ENCODE data around the gene SNAP91. TPM values are rescaled to one million over a fixed set of nuclear protein-coding genes. Genes with fewer than 3 reads are reported as not detected.
"Not testable (repeated sequence)": the region's sequence is repeated elsewhere in the genome, so short reads cannot be mapped to it uniquely, and the experiment has no call there.

SNAP91 gene
- total RNA-seq, 1 donor from 2014 or later: 1.3 TPM

DNA sequence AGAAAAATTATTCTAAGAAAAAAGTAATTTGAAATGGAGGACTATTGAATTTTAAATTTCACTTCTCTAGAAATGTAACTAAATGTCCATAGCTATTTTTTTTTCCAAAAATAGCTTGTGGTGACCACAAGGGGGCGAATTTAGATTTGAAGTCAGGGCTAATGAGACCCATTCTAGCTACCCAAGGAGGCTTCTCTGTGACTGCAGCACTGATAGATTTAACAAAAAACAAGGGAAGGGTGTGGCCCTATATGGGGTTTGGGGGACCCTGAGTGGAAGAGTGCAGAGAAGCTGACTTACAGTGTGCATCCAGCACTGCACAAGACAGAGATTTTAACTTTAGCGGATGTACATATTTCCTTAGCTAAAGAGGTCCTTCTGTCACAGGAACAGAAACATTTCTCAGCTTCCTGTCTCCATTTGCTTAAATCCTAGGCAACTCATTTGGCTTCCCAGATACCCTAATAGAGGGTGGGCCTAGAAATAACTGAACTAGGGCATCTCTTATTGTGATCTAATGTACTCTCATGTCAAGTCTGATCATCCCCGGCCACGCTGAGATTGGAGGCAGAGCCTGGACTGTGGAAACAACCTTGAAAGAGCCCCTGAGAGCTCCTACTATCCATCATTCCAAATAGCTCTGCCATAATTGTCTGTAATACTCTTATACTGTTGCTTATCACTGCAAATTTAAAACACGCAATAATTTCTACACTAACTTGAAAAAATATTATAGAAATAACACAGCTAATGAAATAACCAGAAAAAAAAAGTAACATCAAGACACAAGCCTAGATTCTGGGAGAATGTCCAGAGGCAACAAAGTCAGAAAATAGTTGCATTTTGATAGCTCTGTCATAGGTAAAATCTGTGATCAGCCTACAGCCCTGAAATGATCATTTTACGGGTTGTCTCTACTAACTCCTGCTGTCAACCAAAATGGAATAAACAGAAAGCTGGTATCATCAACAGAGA is 93.6 kb downstream of the SNAP91 start:
- DNase-seq: no peak

DNA sequence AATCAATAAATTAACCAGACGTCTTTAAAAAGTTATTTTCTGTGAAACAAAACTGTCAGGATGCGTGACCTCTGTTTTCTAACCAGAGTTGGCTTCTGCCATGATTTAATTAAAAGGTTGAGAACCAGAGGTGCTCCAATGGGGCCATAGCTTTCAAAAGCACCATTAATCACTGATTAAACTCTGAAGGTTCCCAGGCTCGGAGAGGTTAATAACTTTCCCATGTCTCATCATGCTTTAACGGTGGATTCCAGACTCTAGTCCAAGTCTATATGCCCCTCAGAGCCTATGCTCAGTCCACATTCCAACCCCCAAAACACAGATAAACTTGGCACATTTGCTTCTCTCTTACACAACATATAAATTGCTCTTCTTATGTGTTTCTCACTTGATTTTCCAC is 95.5 kb downstream of the SNAP91 start:
- DNase-seq: no peak

DNA sequence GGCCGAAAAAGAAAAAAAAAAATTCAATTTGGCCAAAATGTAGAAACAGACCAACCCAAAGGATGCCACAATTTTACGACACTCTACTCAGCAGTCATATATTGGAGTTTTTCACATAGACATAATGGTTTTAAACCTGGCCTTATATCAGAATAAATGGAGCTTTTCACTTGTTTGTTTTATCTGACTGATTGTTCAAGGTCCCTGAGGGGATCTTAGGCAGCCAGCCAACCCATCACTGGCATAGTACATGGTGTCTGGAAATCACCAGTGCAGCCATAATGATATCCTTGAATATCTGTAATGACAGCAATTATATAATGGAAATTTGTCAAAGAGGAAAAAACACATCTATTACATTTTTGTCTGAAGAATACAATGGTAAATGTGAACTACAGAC is 99.7 kb downstream of the SNAP91 start:
- no peak for DNase-seq

DNA sequence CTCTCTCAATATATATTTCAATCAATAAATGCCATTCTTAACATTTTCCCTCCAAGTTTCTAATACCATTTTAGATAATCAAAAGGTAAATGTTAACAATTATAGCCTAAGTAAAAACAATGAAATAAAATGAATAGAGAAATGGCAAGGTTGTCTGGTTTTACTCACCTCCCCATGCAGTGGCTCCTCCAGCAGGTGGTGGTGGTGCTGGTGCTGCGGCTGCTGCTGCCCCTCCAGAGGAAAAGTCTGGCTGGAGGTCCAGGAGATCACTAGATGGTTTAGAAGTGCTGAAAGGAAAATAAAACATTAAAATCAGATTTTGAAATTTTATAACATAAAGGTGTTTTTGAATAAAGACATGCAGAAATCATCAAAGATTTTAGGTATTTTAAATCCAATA is 103.4 kb downstream of the SNAP91 start:
- no peak for DNase-seq

DNA sequence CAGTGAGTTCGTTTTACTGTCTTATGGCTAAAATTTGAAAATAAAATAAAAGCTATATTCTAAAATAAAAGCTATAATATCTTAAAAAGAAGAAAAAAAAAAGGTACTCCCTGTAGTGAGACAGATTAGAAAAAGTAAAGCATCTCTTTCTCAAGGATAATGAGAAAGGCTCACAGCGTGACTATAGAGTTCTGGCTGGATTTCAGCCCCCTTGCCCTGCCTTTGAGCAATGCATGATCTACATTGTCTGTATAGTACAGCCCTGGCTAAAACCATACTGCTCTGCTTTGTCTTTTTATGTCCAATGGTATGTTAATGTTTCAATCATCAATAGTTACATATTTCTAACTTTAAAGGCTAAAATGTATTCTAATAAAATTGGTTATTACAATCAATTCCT is 105.3 kb downstream of the SNAP91 start:
- DNase-seq: no peak

DNA sequence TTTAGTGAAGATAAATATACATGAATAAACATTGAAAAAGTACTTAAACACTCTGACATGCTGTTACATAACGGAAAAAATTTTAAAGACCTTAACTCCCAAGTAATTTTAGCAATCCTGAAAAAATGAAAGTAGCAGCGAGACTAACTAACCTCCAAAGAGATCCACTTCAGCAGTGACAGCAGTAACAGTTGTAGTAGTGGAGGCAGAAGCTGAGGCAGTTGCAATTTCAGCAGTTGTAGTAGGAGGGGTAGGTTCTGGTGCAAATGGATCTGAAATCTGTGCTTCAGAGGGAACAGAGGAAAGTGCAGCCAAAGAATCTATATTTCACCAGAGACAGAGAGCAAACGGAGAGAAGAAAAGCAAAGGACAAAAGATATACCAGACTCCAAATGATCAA is 107.8 kb downstream of the SNAP91 start:
- DNase-seq: no peak

DNA sequence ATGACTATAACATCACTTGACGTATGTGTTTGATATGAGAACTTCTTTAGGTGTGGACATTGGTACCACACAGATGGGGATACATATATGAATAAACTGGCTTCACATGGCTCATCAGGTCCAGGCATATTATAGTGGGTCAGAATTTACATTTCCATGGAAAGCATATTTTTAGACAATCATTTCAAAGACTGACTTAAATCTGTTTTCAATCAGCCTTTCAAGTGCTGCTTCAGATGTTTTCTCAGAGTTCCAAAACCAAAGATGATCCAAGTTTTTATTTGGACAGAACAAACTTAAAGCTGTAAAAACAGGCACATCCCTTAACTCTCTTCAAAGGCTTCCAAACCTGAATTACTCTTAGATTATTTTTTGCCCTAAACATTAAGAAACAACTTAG is 108.4 kb downstream of the SNAP91 start:
- DNase-seq: peak; percentile 2

DNA sequence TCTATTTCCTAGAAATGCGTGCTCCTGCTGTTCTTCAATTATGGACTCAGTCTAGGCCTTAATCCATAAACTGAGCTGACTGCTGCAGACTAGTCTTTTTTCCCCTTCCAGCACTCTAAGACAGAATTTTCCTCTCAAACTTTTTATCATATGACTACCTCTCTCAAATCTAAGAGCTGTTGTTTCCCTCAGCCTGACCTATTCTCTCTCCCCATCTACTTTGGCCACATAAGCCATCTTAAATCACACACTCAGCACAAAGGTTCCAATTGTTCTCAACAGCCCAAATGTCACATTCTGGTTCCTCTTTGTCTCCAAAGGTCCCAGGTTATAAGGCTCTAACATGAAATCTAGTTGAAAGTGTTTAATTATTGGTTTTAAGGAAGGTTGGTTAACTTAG is 111.4 kb downstream of the SNAP91 start:
- DNase-seq: no peak

DNA sequence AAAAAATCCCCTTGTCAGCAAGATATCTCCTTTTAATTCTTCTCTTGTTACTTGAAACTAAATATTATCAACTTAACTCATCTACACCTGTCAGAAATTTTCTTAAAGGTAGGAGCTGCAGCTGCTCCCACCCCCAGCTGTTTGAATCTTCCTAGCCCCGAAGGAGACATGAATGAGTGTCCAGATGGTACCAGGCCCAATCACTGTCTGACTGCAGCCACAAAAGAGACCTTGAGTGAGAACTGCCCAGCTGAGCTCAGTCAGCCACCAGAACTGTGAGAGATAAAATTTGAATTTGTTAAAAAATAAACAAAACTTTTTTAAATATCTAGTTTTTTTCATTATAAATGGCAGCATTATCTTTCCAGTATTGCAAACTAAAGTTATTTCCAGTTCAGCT is 111.8 kb downstream of the SNAP91 start:
- DNase-seq: no peak

DNA sequence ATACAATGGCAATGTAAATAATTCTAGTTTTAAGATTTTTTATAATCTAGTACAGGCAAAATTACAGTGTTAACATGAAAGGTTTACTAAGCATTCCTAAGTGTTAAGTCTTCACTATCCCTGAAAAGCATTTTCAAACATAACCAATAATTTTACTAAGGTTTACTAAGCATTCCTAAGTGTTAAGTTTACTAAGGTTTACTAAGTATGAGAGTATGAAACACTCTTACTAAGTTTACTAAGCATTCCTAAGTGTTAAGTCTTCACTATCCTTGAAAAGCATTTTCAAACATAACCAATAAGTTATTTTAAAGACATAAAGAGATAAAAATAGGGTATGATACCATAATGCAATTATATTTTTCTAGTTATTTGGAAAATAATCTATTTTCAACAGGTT is 114.0 kb downstream of the SNAP91 start:
- DNase-seq: no peak

DNA sequence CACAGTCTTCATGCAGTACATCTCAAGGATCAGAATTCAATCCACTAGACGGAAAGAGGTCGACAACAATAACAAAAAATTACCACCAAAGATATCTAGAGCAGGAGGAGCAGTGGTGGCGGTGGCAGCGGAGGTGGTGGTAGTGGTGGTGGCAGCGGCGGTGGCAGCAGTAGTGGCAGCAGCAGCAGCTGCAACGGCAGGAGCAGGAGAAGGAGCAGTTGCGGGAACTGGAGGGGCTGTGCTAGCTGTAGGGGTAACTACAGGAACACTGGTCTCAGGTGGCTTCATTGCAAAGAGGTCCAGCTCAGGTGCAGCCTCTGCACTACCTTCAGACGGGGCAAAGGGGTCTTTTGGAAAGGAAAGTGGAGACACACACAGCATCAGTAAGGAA is 115.5 kb downstream of the SNAP91 start:
- no peak for DNase-seq

DNA sequence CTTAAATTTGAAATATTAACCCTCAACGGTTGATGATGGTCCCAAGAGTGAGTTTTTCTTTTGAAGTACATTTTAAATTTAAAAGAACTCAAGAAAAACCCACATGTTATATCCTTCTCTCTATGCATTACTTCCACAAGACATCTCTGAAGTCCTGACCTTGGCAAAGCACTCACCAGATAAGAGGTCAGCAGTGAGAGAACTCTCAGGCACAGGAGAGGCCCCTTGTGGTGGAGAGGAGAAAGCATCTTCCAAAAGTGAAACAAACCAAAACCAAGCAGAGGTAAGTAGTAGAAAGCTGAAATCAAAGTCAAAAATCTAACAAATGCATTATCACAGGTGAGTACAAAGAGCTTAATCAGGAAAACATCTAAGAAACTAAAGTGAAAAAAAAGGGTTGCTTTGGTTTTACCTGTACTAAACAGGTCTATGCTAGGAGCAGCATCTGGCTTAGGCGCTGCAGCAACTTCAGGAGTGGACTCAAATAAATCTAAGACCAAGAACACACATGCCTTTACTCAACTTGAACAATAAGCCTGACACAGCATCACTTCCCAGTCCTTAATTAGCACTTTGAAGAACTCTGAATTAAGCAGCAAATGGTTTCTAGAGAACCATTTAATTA is 116.0 kb downstream of the SNAP91 start:
- DNase-seq: no peak

DNA sequence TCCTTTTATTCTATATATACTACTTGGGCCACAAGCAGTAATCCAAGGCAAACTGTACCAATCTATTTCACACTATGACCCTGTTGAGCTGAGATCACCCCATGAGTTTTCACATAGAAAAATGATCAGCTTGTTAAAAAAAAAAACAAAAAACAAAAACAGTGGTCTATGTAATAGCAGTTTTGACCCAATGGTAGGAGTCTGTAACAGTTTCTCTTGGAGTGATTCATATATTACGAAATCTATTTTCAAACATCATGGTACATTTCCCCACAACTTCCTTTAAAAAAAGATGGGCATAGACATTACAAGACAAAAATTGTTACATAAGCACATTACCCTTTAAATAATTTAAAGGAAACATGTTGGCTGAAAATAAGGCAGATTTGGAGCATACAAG is 118.5 kb downstream of the SNAP91 start:
- DNase-seq: no peak

DNA sequence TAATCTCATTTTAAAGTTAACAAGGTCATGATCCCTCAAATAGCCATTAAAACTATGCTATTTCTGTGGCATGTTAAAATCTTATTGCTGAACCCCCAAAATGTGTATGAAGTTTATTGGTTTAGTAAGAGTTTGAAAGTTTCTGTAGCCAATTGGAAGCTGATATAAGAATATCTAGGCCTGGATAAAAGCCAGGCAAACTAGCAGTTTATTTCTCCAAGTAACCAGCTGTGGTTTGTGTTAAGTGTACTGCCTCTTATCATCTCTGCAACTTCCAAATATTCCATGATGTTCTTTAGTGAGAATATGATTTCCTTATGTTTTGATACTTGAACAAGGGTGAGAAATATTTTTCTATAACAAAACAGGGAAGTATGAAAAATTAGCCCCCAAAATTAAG is 119.8 kb downstream of the SNAP91 start:
- peak; percentile 0 for DNase-seq

DNA sequence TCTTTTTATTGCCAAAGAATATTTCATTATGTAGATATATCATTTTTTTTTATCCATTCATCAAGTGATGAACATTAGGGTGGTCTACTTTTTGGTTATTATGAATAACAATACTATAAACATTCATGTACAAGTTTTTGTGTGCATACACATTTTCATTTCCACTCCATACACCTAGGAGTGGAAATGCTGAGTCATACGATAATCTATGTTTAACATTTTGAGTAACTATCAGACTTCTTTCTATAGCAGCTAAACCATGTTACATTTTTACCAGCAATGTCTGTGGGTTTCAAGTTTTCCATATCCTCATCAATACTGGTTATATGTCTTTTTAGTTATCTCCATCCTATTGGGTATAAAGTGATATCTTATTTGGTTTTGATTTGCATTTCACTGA is 130.8 kb downstream of the SNAP91 start:
- DNase-seq: no peak

DNA sequence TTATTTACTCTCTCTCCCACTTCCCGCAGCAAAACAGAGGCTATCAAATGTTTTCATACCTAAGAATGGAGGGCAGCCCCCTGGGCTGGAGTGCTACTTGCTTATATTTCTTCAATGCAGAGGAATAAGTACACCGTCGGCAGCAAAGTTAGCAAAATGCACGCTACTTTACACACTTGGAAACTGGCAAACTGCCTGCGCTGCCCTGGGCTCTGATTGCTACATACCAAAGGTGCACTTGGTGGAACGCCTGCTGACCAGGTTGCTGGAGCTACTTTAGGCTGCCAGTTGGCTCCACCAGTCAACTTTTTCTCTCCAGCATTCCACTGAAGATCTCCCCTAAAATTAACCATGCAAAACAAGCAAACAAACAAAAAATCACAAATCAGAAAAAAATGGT is 134.1 kb downstream of the SNAP91 start:
- DNase-seq: no peak

DNA sequence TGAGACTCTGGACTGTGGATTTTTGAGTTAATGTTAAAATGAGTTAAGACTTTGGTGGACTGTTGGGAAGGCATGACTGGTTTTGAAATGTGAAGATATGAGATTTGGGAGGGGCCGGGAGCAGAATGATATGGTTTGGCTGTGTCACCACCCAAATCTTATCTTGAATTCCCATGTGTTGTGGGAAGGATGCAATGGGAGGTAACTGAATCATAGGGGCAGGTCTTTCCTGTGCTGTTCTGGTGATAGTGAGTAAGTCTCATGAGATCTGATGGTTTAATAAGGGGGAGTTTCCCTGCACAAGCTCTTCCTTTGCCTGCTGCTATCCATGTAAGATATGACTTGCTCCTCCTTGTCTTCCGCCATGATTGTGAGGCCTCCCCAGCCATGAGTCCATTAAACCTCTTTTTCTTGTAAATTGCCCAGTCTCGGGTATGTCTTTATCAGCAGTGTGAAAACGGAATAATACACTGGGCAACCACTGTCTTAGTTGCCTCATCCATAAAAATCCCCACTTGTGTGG is 137.2 kb downstream of the SNAP91 start:
- not testable (repeated sequence) for DNase-seq

DNA sequence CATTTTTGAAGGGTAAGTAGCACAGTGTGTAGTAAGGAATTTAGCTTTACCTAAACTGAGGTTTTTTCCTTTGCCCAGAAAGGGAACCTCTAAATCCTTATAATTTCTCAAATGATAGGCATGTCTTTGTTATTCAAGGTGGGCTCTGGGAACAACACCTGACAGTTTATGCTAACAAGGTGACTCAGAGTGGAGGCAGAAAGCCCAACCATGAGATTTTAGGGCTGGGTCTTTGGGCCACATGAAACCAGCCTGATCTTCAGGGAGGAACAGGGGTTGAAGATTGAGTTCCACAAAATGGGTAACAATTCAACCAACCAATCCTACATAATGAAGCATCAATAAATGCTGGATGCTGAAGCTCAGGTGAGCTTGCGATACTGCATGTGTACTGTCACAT is 149.9 kb downstream of the SNAP91 start:
- DNase-seq: no peak

DNA sequence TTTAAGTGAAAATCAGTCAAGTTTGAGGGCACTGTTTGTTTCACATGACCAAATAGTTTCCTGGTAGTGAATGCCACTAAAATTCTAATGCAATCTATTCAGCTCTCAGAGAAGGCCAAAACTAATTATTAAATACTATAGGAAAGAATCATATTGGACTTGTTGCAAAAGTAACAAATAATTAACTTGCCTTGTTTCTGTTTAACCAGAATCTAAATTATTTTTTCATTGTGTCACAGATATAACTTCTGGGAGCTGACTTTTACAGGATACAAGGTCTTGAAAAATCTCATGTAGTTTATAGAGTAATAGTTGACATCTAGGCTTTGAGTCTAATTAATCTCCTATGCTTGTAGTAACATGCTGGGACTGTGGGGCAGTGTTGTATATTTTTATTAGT is 152.0 kb downstream of the SNAP91 start:
- no peak for DNase-seq

DNA sequence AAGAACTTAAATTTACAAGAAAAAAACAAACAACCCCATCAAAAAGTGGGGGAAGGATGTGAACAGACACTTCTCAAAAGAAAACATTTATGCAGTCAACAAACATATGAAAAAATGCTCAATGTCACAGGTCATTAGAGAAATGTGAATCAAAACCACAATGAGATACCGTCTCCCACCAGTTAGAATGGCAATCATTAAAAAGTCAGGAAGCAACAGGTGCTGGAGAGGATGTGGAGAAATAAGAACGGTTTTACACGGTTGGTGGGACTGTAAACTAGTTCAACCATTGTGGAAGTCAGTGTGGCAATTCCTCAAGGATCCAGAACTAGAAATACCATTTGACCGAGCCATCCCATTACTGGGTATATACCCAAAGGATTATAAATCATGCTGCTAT is 157.2 kb downstream of the SNAP91 start:
- not testable (repeated sequence) for DNase-seq

DNA sequence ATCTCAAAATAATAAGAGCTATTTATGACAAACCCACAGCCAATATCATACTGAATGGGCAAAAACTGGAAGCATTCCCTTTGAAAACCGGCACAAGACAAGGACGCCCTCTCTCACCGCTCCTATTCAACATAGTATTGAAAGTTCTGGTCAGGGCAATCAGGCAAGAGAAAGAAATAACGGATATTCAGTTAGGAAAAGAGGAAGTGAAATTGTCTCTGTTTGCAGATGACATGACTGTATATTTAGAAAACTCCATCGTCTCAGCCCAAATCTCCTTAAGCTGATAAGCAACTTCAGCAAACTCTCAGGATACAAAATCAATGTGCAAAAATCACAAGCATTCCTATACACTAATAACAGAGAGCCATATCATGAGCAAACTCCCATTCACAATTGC is 158.4 kb downstream of the SNAP91 start:
- not testable (repeated sequence) for DNase-seq

DNA sequence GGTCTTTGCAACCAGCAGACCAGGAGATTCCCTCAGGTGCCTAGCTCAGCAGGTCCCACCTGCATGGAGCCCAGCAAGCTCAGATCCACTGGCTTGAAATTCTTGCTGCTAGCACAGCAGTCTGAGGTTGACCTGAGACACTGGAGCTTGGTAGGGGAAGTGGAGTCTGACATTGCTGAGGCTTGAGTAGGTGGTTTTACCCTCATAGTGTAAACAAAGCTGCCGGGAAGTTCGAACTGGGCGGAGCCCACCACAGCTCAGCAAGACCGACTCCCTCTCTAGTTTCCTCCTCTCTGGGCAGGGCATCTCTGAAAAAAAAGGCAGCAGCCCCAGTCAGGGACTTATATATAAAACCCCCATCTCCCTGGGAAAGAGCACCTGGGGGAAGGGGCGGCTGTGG is 162.3 kb downstream of the SNAP91 start:
- no peak for DNase-seq

DNA sequence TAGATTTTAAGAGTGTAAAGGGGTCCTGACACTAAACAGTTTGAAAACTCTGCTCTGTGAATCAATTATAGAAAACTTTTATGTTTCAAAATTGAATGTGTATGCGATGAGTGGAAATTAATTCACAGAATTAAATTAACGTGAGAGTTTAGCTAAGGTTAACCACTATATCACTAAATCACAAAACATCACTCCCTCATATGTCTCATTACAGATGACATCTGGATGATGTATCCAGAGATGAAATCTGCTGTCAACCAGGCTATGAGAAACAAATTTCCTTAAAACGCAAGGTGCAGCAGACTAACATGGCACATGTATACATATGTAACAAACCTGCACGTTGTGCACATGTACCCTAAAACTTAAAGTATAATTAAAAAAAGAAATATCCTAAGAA is 169.2 kb downstream of the SNAP91 start:
- DNase-seq: no peak
